ENCODE results near the gene ADAP1.

ADAP1 gene

GRCh38 chr7:910931-911431, 43.5 kb downstream of the ADAP1 start:
- Histone ChIP-seq H3K27ac (ENCODE audit: low read depth, low read length, poor library complexity, severe bottlenecking) (no peak overlapping the region), H3K4me2 (ENCODE audit: low read length) (no peak overlapping the region), H3K9ac (ENCODE audit: low read length) (no peak overlapping the region)

GRCh38 chr7:910441-910861, 44.0 kb downstream of the ADAP1 start:
- Histone ChIP-seq H3K4me1 (ENCODE audit: insufficient read depth, low read length, severe bottlenecking) (no peaks in the 10 kb centered on the region), H3K36me3 (ENCODE audit: insufficient read depth, low read length) (no peaks in the 10 kb centered on the region), H3K27me3 (ENCODE audit: insufficient read depth, low read length) (no peaks in the 10 kb centered on the region; the same call in 1 of the 2 replicates), H4K20me1 (ENCODE audit: insufficient read depth, low read length) (no peaks in the 10 kb centered on the region), H3K27ac (ENCODE audit: low read depth, low read length, poor library complexity, severe bottlenecking) (no peak overlapping the region), H3K79me2 (ENCODE audit: insufficient read depth, low read length) (no peaks in the 10 kb centered on the region), H3K4me2 (ENCODE audit: low read length) (no peak overlapping the region), H3K9me2 (ENCODE audit: low read depth, low read length) (no peaks in the 10 kb centered on the region), H3K9me3 (ENCODE audit: low read length) (no peaks in the 10 kb centered on the region), H3K4me3 (ENCODE audit: low read depth, low read length, poor library complexity, severe bottlenecking) (no peak overlapping the region), H3K9ac (ENCODE audit: low read length) (no peak overlapping the region), H3F3A (ENCODE audit: insufficient read depth, low read length) (no peaks in the 10 kb centered on the region), H2AFZ (ENCODE audit: low read length) (no peak overlapping the region)
- TF ChIP-seq, protein P1, sequence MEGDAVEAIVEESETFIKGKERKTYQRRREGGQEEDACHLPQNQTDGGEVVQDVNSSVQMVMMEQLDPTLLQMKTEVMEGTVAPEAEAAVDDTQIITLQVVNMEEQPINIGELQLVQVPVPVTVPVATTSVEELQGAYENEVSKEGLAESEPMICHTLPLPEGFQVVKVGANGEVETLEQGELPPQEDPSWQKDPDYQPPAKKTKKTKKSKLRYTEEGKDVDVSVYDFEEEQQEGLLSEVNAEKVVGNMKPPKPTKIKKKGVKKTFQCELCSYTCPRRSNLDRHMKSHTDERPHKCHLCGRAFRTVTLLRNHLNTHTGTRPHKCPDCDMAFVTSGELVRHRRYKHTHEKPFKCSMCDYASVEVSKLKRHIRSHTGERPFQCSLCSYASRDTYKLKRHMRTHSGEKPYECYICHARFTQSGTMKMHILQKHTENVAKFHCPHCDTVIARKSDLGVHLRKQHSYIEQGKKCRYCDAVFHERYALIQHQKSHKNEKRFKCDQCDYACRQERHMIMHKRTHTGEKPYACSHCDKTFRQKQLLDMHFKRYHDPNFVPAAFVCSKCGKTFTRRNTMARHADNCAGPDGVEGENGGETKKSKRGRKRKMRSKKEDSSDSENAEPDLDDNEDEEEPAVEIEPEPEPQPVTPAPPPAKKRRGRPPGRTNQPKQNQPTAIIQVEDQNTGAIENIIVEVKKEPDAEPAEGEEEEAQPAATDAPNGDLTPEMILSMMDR (IDR thresholded peaks at IDR 0.05; ENCODE audit: low read length) = no peak
- no peak for TF ChIP-seq EZH2 (IDR thresholded peaks at IDR 0.05; ENCODE audit: borderline replicate concordance, low read length)

More at GRCh38 chr7:910931-911431, 43.5 kb downstream of the ADAP1 start:
- Histone ChIP-seq H3K9me2 (ENCODE audit: low read depth, low read length) (no peaks in the 10 kb centered on the region), H3K79me2 (ENCODE audit: insufficient read depth, low read length) (no peaks in the 10 kb centered on the region), H2AFZ (ENCODE audit: low read length) (no peak overlapping the region), H3K4me3 (ENCODE audit: low read depth, low read length, poor library complexity, severe bottlenecking) (no peak overlapping the region), H3K9me3 (ENCODE audit: low read length) (no peaks in the 10 kb centered on the region), H3K4me1 (ENCODE audit: insufficient read depth, low read length, severe bottlenecking) (no peaks in the 10 kb centered on the region), H3K27me3 (ENCODE audit: insufficient read depth, low read length) (no peaks in the 10 kb centered on the region; the same call in 1 of the 2 replicates), H4K20me1 (ENCODE audit: insufficient read depth, low read length) (no peaks in the 10 kb centered on the region), H3K36me3 (ENCODE audit: insufficient read depth, low read length) (no peaks in the 10 kb centered on the region), H3F3A (ENCODE audit: insufficient read depth, low read length) (no peaks in the 10 kb centered on the region)
- TF ChIP-seq, protein P1 (IDR thresholded peaks at IDR 0.05; ENCODE audit: low read length) = no peak
- TF ChIP-seq EZH2 (IDR thresholded peaks at IDR 0.05; ENCODE audit: borderline replicate concordance, low read length) = no peak

- Histone ChIP-seq H3K4me1 (ENCODE audit: insufficient read depth, low read length, severe bottlenecking) (no peaks in the 10 kb centered on the region), H3K27ac (ENCODE audit: low read depth, low read length, poor library complexity, severe bottlenecking) (no peak overlapping the region), H4K20me1 (ENCODE audit: insufficient read depth, low read length) (no peaks in the 10 kb centered on the region), H3K9ac (ENCODE audit: low read length) (no peak overlapping the region), H3F3A (ENCODE audit: insufficient read depth, low read length) (no peaks in the 10 kb centered on the region), H3K27me3 (ENCODE audit: insufficient read depth, low read length) (no peaks in the 10 kb centered on the region; the same call in 1 of the 2 replicates), H2AFZ (ENCODE audit: low read length) (no peak overlapping the region), H3K4me2 (ENCODE audit: low read length) (no peak overlapping the region), H3K36me3 (ENCODE audit: insufficient read depth, low read length) (no peaks in the 10 kb centered on the region), H3K4me3 (ENCODE audit: low read depth, low read length, poor library complexity, severe bottlenecking) (no peak overlapping the region), H3K9me2 (ENCODE audit: low read depth, low read length) (no peaks in the 10 kb centered on the region), H3K79me2 (ENCODE audit: insufficient read depth, low read length) (no peaks in the 10 kb centered on the region), H3K9me3 (ENCODE audit: low read length) (no peaks in the 10 kb centered on the region)
- TF ChIP-seq, protein P1 (IDR thresholded peaks at IDR 0.05; ENCODE audit: low read length) = no peak
- TF ChIP-seq EZH2 (IDR thresholded peaks at IDR 0.05; ENCODE audit: borderline replicate concordance, low read length) = no peak
Measured at GRCh38 chr7:909358-910329, 44.8 kb downstream of the ADAP1 start.
